Body of pancreas (tissue), 4 donors: ENCODE results near the gene LRFN3. TPM values are rescaled to one million over a fixed set of nuclear protein-coding genes. Genes with fewer than 3 reads are reported as not detected.

Experiments used
- ATAC-seq: fragments of 150-250 bp; one replicate; pipeline ENCODE4 v1.9.1; 2016
- DNase-seq, 4 donors: peaks; one replicate each; pipeline ENCODE4 v3.0.0-alpha.2; 2019
- H3K27ac ChIP-seq, 4 donors: fragments of 200-600 bp; sonication (generic); 1 replicate in 3 of 4; 2 replicates in 1 of 4; pipeline versions ENCODE4 v1.5.1 to v1.6.1; 2016 to 2019; ENCODE audit warnings: mild to moderate bottlenecking in 1 of 4, mixed read lengths in 1 of 4, moderate library complexity in 1 of 4
- H3K27me3 ChIP-seq, 2 donors: fragments of 200-600 bp; sonication (generic); one replicate each; pipeline ENCODE4 v1.6.0; 2016; ENCODE audit warnings: mild to moderate bottlenecking in 1 of 2
- H3K36me3 ChIP-seq, 2 donors: fragments of 200-600 bp; sonication (generic); replicated peaks in 1 of 2; 2 replicates each; pipeline ENCODE4 v1.5.1; 2016; ENCODE audit warnings: low read depth in 2 of 2; ENCODE audit not compliant: insufficient read depth in 1 of 2
- H3K4me1 ChIP-seq: fragments of 200-600 bp; sonication (generic); one replicate; pipeline ENCODE4 v1.6.0; 2016
- H3K4me3 ChIP-seq, 2 donors: fragments of 200-600 bp; sonication (generic); 1 replicate in 1 of 2; 2 replicates in 1 of 2; pipeline ENCODE4 v1.5.1; 2016 to 2019
- H3K9me3 ChIP-seq, 3 donors: fragments of 200-600 bp; sonication (generic); 1 replicate in 2 of 3; 2 replicates in 1 of 3; pipeline ENCODE4 v1.5.1; 2016
- CTCF ChIP-seq, 7 experiments: fragments of 450-650 bp in 4 of 7; fragments of 200-600 bp in 3 of 7; sonication (generic) in 3 of 7; IDR thresholded peaks; one replicate each; pipeline ENCODE4 v1.5.1; 2016 to 2019; ENCODE audit warnings: antibody characterized with exemption in 7 of 7
- POLR2A ChIP-seq, 3 donors: fragments of 450-650 bp; IDR thresholded peaks; one replicate each; pipeline ENCODE4 v1.6.1; 2016; ENCODE audit warnings: antibody characterized with exemption in 3 of 3, mild to moderate bottlenecking in 2 of 3
- WGBS, 2 donors: methylation state at CpG; one replicate each; pipeline ENCODE4 v1.1.5; 2017; 5-methylcytosine and 5-hydroxymethylcytosine counted together
- intact Hi-C: fragments of 100-400 bp; cut with DNase I; formaldehyde crosslinking; loops from one replicate; pipeline ENCODE4 v1.15.1; 2023
- total RNA-seq, 2 donors: library from RNA; depleted of rRNA; stranded (reverse); fragments of >200 nt; gene quantifications; one replicate each; pipeline ENCODE4 v1.1.0, GENCODE V29; 2016

Gene LRFN3
- total RNA-seq, 2 donors from 2014 or later = 13.2 to 14.5 TPM

- TF ChIP-seq CTCF (IDR thresholded peaks at IDR 0.05) (no peak), POLR2A (IDR thresholded peaks at IDR 0.05) (no peak)
- H3K27me3 ChIP-seq = no peaks in the 10 kb centered on the region
- ATAC-seq (no peak), DNase-seq (no peak)
- intact Hi-C loops = no loop called here
- no peak overlapping the region for H3K4me3 ChIP-seq
- H3K36me3 ChIP-seq = no peaks in the 10 kb centered on the region
- peaks cover 14% of the 10 kb centered on the region for H3K4me1 ChIP-seq
- peak overlapping the region in 1 of 4 donors; percentile 92 for H3K27ac ChIP-seq
- WGBS, 2 donors = 78 to 85% methylated on average over 6 of the region's 6 CpGs
- no peaks in the 10 kb centered on the region for H3K9me3 ChIP-seq
Observed at GRCh38 chr19:35905178-35905727, 30.9 kb upstream of the LRFN3 start.

GRCh38 chr19:35907377-35907745 is 28.8 kb upstream of the LRFN3 start:
- no peak for DNase-seq
- whole genome bisulfite sequencing, 2 donors = 51 to 53% methylated on average over 9 to 11 of the region's 12 CpGs

GRCh38 chr19:35908010-35908441 is 28.1 kb upstream of the LRFN3 start, which contains the start of gene TYROBP:
Gene TYROBP, minus strand, starts transcription at chr19:35908295. Its CDS starts 67 bp downstream, at chr19:35908228.
- H3K9me3 ChIP-seq = no peaks in the 10 kb centered on the region
- 65 to 74% methylated on average over 9 of the region's 9 CpGs for WGBS, 2 donors
- no peaks in the 10 kb centered on the region for H3K36me3 ChIP-seq
- H3K27me3 ChIP-seq = no peaks in the 10 kb centered on the region
- TF ChIP-seq POLR2A (IDR thresholded peaks at IDR 0.05) (peak in 2 of 3 donors; percentile 27 to 71), CTCF (IDR thresholded peaks at IDR 0.05) (no peak)
- no peak within 1 kb of the TSS for H3K4me3 ChIP-seq
- ATAC-seq (no peak), DNase-seq (peak in 1 of 4 donors; percentile 52)
- H3K4me1 ChIP-seq = peaks cover 21% of the 10 kb centered on the region
- peak within 1 kb of the TSS in 2 of 4 donors; percentile 34 to 92 for H3K27ac ChIP-seq
- intact Hi-C loops = no loop called here

More at GRCh38 chr19:35907377-35907745, 28.8 kb upstream of the LRFN3 start:
- Histone ChIP-seq H3K27ac (peak overlapping the region in 1 of 4 donors; percentile 92), H3K36me3 (no peaks in the 10 kb centered on the region), H3K27me3 (no peaks in the 10 kb centered on the region), H3K4me1 (peaks cover 21% of the 10 kb centered on the region), H3K9me3 (no peaks in the 10 kb centered on the region), H3K4me3 (no peak overlapping the region)
- no peak for TF ChIP-seq POLR2A (IDR thresholded peaks at IDR 0.05)
- no peak for TF ChIP-seq CTCF (IDR thresholded peaks at IDR 0.05)
- intact Hi-C loops = no loop called here
- ATAC-seq = no peak

- TF ChIP-seq POLR2A (IDR thresholded peaks at IDR 0.05) = peak in 2 of 3 donors; percentile 21 to 69
- no peak for TF ChIP-seq CTCF (IDR thresholded peaks at IDR 0.05)
- Histone ChIP-seq H3K9me3 (no peaks in the 10 kb centered on the region), H3K27me3 (no peaks in the 10 kb centered on the region), H3K4me3 (no peak overlapping the region), H3K4me1 (peaks cover 21% of the 10 kb centered on the region), H3K27ac (peak overlapping the region in 2 of 4 donors; percentile 2 to 92), H3K36me3 (no peaks in the 10 kb centered on the region)
- intact Hi-C loops = no loop called here
- 66 to 83% methylated on average over 9 to 10 of the region's 10 CpGs for WGBS, 2 donors
- peak in 3 of 4 donors; percentile 30 to 86 (median 31) for DNase-seq
- ATAC-seq = peak; percentile 36
Observed at GRCh38 chr19:35908973-35909683, 27.0 kb upstream of the LRFN3 start.
